ENCODE measurements around the gene ZCCHC24.

ZCCHC24 gene

GRCh38 chr10:79442171-79443040 is 3.0 kb downstream of the ZCCHC24 start:
- Histone ChIP-seq H3K36me3 (ENCODE audit: control insufficient read depth, insufficient read depth, low read length) (no peaks in the 10 kb centered on the region), H3K9ac (ENCODE audit: low read length) (no peak overlapping the region), H3K9me3 (ENCODE audit: control insufficient read depth, low read length) (no peaks in the 10 kb centered on the region), H3K4me1 (ENCODE audit: control insufficient read depth, insufficient read depth, low read length) (peaks cover 52% of the 10 kb centered on the region), H3K4me3 (ENCODE audit: low read length) (no peak overlapping the region), H3K27me3 (ENCODE audit: control insufficient read depth, insufficient read depth, low read length) (no peaks in the 10 kb centered on the region)

- no peaks in the 10 kb centered on the region for H3K9me3 ChIP-seq (ENCODE audit: control insufficient read depth, low read length)
- H3K27me3 ChIP-seq (ENCODE audit: control insufficient read depth, insufficient read depth, low read length), result no peaks in the 10 kb centered on the region
- no peak overlapping the region for H3K9ac ChIP-seq (ENCODE audit: low read length)
- no peak overlapping the region for H3K4me3 ChIP-seq (ENCODE audit: low read length)
- peaks cover 49% of the 10 kb centered on the region for H3K4me1 ChIP-seq (ENCODE audit: control insufficient read depth, insufficient read depth, low read length)
- H3K36me3 ChIP-seq (ENCODE audit: control insufficient read depth, insufficient read depth, low read length), result no peaks in the 10 kb centered on the region
These were observed 4.0 kb downstream of the ZCCHC24 start for GRCh38 chr10:79441433-79441832.

- Histone ChIP-seq H3K36me3 (ENCODE audit: control insufficient read depth, insufficient read depth, low read length) (no peaks in the 10 kb centered on the region), H3K9ac (ENCODE audit: low read length) (no peak overlapping the region), H3K4me1 (ENCODE audit: control insufficient read depth, insufficient read depth, low read length) (peaks cover 53% of the 10 kb centered on the region), H3K9me3 (ENCODE audit: control insufficient read depth, low read length) (no peaks in the 10 kb centered on the region), H3K27me3 (ENCODE audit: control insufficient read depth, insufficient read depth, low read length) (no peaks in the 10 kb centered on the region), H3K4me3 (ENCODE audit: low read length) (no peak overlapping the region)
These were observed 5.1 kb downstream of the ZCCHC24 start for GRCh38 chr10:79440281-79440680.

GRCh38 chr10:79438699-79439085 is 6.7 kb downstream of the ZCCHC24 start:
- Histone ChIP-seq H3K27me3 (ENCODE audit: control insufficient read depth, insufficient read depth, low read length) (no peaks in the 10 kb centered on the region), H3K9ac (ENCODE audit: low read length) (no peak overlapping the region), H3K4me1 (ENCODE audit: control insufficient read depth, insufficient read depth, low read length) (peaks cover 53% of the 10 kb centered on the region), H3K36me3 (ENCODE audit: control insufficient read depth, insufficient read depth, low read length) (no peaks in the 10 kb centered on the region), H3K9me3 (ENCODE audit: control insufficient read depth, low read length) (no peaks in the 10 kb centered on the region), H3K4me3 (ENCODE audit: low read length) (no peak overlapping the region)

- peaks cover 47% of the 10 kb centered on the region for H3K4me1 ChIP-seq (ENCODE audit: control insufficient read depth, insufficient read depth, low read length)
- H3K4me3 ChIP-seq (ENCODE audit: low read length), result no peak overlapping the region
- H3K36me3 ChIP-seq (ENCODE audit: control insufficient read depth, insufficient read depth, low read length), result no peaks in the 10 kb centered on the region
- H3K27me3 ChIP-seq (ENCODE audit: control insufficient read depth, insufficient read depth, low read length), result no peaks in the 10 kb centered on the region
- no peak overlapping the region for H3K9ac ChIP-seq (ENCODE audit: low read length)
- H3K9me3 ChIP-seq (ENCODE audit: control insufficient read depth, low read length), result no peaks in the 10 kb centered on the region
These were observed 7.3 kb downstream of the ZCCHC24 start for GRCh38 chr10:79438021-79438698.

- Histone ChIP-seq H3K9ac (ENCODE audit: low read length) (peak overlapping the region; percentile 30), H3K9me3 (ENCODE audit: control insufficient read depth, low read length) (no peaks in the 10 kb centered on the region), H3K4me3 (ENCODE audit: low read length) (no peak overlapping the region)
These were observed 8.2 kb downstream of the ZCCHC24 start for GRCh38 chr10:79437111-79437814.

GRCh38 chr10:79436850-79437103 is 8.6 kb downstream of the ZCCHC24 start:
- Histone ChIP-seq H3K4me1 (ENCODE audit: control insufficient read depth, insufficient read depth, low read length) (peaks cover 46% of the 10 kb centered on the region), H3K4me3 (ENCODE audit: low read length) (no peak overlapping the region), H3K36me3 (ENCODE audit: control insufficient read depth, insufficient read depth, low read length) (no peaks in the 10 kb centered on the region), H3K27me3 (ENCODE audit: control insufficient read depth, insufficient read depth, low read length) (no peaks in the 10 kb centered on the region), H3K9me3 (ENCODE audit: control insufficient read depth, low read length) (no peaks in the 10 kb centered on the region), H3K9ac (ENCODE audit: low read length) (no peak overlapping the region)

More at GRCh38 chr10:79437111-79437814, 8.2 kb downstream of the ZCCHC24 start:
- no peaks in the 10 kb centered on the region for H3K27me3 ChIP-seq (ENCODE audit: control insufficient read depth, insufficient read depth, low read length)
- peaks cover 46% of the 10 kb centered on the region for H3K4me1 ChIP-seq (ENCODE audit: control insufficient read depth, insufficient read depth, low read length)
- H3K36me3 ChIP-seq (ENCODE audit: control insufficient read depth, insufficient read depth, low read length), result no peaks in the 10 kb centered on the region

- no peak overlapping the region for H3K9ac ChIP-seq (ENCODE audit: low read length)
- H3K4me3 ChIP-seq (ENCODE audit: low read length), result no peak overlapping the region
- H3K9me3 ChIP-seq (ENCODE audit: control insufficient read depth, low read length), result no peaks in the 10 kb centered on the region
- peaks cover 46% of the 10 kb centered on the region for H3K4me1 ChIP-seq (ENCODE audit: control insufficient read depth, insufficient read depth, low read length)
- H3K27me3 ChIP-seq (ENCODE audit: control insufficient read depth, insufficient read depth, low read length), result no peaks in the 10 kb centered on the region
- H3K36me3 ChIP-seq (ENCODE audit: control insufficient read depth, insufficient read depth, low read length), result no peaks in the 10 kb centered on the region
These were observed 9.2 kb downstream of the ZCCHC24 start for GRCh38 chr10:79436066-79436849.

- peaks cover 39% of the 10 kb centered on the region for H3K4me1 ChIP-seq (ENCODE audit: control insufficient read depth, insufficient read depth, low read length)
- no peak overlapping the region for H3K4me3 ChIP-seq (ENCODE audit: low read length)
- H3K27me3 ChIP-seq (ENCODE audit: control insufficient read depth, insufficient read depth, low read length), result no peaks in the 10 kb centered on the region
- no peaks in the 10 kb centered on the region for H3K9me3 ChIP-seq (ENCODE audit: control insufficient read depth, low read length)
- H3K36me3 ChIP-seq (ENCODE audit: control insufficient read depth, insufficient read depth, low read length), result no peaks in the 10 kb centered on the region
- H3K9ac ChIP-seq (ENCODE audit: low read length), result peak overlapping the region; percentile 47
These were observed 10.0 kb downstream of the ZCCHC24 start for GRCh38 chr10:79435271-79436065.

GRCh38 chr10:79434821-79435251 is 10.6 kb downstream of the ZCCHC24 start:
- no peaks in the 10 kb centered on the region for H3K27me3 ChIP-seq (ENCODE audit: control insufficient read depth, insufficient read depth, low read length)
- peaks cover 33% of the 10 kb centered on the region for H3K4me1 ChIP-seq (ENCODE audit: control insufficient read depth, insufficient read depth, low read length)
- no peaks in the 10 kb centered on the region for H3K9me3 ChIP-seq (ENCODE audit: control insufficient read depth, low read length)
- H3K9ac ChIP-seq (ENCODE audit: low read length), result no peak overlapping the region
- H3K36me3 ChIP-seq (ENCODE audit: control insufficient read depth, insufficient read depth, low read length), result no peaks in the 10 kb centered on the region
- no peak overlapping the region for H3K4me3 ChIP-seq (ENCODE audit: low read length)

- no peak overlapping the region for H3K4me3 ChIP-seq (ENCODE audit: low read length)
These were observed 11.2 kb downstream of the ZCCHC24 start for GRCh38 chr10:79434223-79434687.

More at GRCh38 chr10:79434223-79434687, 11.2 kb downstream of the ZCCHC24 start:
- Histone ChIP-seq H3K27me3 (ENCODE audit: control insufficient read depth, insufficient read depth, low read length) (no peaks in the 10 kb centered on the region), H3K36me3 (ENCODE audit: control insufficient read depth, insufficient read depth, low read length) (no peaks in the 10 kb centered on the region), H3K4me1 (ENCODE audit: control insufficient read depth, insufficient read depth, low read length) (peaks cover 33% of the 10 kb centered on the region), H3K9me3 (ENCODE audit: control insufficient read depth, low read length) (no peaks in the 10 kb centered on the region), H3K9ac (ENCODE audit: low read length) (no peak overlapping the region)
